DMS53 treated with DMSO at 0.1 percent for 48 hours (cell line): ENCODE results near the gene PRR12.

Source experiments
- DNase-seq: peaks from one replicate; lab custom pipeline; 2025; ENCODE audit not compliant: unreplicated experiment; lab: John Stamatoyannopoulos, UW

Gene PRR12

DNA sequence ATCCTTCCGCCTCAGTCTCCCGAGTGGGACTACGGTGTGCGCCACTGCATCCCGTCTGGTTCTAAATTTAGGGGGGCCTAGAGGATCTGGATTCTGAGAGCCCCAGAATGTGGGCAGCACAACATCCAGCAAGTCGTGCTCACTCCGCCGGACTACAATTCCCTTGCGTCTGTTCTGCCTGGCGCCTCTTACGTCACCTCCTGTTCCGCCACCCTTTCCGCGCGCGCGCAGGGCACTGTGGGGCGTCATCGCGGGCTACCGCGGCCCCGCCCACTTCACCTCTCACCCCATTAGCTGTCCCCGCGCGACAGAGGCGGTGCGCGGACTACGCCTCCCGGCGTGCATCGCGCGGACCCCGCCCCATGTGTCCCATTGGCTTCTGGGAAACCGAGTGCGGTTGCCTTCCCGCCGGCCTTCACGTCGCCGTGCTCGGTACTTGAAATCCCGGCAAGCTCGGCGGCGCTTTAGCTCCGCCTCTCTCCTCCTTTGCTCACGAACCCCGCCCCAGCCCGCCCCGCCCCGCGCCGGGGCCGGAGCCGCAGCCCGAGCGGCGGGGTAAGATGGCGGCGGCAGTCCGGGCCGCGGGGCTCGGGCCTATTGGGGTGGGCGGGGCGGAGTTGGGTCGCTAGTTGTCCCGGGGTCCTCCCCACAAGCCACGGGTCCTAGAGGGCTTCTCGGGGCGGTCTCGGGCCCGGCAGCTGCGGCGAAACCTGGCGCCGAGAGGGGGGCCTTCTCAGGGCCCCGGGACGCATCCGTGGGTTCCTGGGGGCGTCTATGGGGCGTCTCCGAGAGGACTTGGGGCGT lies 50.9 kb downstream of the PRR12 start, which contains the start of gene SCAF1:
Gene SCAF1 (plus strand): TSS at position 522 of the 804 bp plus-strand sequence. CDS start 2,818 bp downstream, outside the sequence.
- peak; percentile 96 for DNase-seq

DNA sequence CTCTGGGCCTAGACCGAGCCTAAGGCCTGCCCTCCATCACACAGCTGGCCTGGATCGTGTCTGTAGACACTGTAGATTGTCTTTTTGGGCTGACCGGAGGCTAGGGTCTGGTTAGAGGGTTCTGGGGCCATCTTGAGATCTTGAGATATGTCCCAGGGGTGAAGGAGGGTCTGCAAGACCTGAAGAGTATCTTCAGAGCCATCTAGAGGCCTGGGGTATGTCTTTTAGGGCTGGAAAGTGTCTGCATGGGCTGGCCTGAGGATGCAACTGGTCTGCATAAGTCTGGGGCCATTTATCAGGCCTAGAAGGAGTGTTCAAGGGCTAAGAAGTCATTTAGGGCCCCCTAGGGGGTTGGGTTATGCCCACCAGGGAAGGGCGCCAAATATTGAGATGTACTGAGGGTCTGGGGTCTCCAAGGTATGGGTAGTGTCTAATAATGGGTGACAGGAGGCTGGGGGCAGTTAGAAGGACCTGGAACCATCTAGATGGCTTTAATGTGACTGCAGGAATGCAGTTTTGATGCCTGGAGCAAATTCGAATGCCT lies 51.6 kb downstream of the PRR12 start:
- no peak for DNase-seq

DNA sequence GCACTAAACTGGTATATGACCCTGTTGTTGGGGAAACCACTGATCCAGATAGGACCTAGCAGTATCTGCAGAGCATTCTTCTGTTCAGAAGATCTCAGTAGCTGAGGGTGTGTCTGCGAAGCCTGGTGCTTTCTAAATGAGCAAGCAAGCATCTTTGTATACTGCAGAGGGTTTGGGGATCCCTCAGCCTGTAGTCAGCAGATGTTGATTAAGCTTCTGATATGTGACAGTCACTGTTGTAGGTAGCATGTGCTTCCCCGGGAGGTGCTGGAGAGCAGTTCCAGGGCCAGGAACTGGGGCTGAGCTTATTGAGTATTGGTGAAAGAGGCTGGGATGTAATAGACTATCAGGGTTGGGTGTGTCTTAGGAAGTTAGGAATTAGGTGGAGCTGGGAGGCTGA lies 52.5 kb downstream of the PRR12 start:
- no peak for DNase-seq

DNA sequence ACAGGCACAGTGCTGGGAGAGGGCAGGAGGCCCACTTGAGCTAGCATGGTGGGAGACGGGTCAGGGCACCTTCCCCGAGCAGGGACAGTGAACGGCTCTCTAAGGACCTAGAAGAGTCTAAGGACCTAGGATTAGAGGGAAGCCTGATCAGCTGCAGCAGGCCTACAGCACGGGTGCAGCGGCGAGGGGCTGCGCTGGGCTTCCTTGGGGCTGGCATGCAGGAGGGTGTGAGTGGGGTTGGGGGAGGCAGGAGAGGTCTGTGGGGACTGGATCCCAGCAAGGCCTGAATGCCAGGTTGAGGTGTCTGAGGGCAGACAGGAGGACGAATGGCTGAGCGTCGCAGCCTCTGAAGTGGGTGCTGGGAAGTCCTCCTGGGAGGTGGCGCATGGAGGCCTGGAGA lies 54.6 kb downstream of the PRR12 start:
- no peak for DNase-seq

DNA sequence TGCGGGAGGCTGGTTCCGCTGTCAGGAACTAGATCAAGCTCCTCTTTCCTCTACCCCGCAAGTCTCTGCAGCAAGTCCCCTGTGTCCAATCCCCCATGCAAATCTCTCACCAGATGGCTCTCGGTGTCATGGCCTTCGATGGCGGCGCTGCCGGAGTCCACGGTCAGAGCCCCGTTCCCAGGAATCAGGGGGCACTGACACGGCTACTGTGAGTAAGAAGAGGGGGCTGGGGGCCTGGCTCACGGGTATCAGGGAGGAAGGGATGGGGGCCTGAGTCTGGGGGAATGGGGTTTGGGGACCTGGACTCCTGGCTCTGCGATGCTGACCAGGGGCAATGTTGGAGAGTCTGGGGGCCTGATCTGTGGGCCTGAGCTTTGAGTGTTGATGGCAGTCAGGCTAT lies 55.0 kb downstream of the PRR12 start:
- no peak for DNase-seq

DNA sequence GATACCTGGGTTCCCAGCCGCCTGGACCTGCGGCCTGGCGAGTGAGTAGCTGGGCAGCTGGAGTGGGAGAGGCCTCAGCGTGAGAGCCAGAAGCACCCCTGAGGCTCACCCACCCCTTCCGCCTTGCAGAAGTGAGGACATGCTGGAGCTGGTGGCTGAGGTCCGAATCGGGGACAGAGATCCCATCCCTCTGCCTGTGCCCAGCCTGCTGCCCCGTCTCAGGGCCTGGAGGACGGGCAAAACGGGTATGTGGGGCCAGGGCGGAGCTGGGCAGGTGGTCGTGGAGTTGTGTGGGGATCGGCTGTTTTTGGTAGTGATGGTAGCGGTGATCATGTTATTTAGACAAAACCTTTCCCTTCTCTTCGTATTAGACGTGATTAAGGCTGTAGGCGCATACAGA lies 55.6 kb downstream of the PRR12 start:
- DNase-seq, result no peak

DNA sequence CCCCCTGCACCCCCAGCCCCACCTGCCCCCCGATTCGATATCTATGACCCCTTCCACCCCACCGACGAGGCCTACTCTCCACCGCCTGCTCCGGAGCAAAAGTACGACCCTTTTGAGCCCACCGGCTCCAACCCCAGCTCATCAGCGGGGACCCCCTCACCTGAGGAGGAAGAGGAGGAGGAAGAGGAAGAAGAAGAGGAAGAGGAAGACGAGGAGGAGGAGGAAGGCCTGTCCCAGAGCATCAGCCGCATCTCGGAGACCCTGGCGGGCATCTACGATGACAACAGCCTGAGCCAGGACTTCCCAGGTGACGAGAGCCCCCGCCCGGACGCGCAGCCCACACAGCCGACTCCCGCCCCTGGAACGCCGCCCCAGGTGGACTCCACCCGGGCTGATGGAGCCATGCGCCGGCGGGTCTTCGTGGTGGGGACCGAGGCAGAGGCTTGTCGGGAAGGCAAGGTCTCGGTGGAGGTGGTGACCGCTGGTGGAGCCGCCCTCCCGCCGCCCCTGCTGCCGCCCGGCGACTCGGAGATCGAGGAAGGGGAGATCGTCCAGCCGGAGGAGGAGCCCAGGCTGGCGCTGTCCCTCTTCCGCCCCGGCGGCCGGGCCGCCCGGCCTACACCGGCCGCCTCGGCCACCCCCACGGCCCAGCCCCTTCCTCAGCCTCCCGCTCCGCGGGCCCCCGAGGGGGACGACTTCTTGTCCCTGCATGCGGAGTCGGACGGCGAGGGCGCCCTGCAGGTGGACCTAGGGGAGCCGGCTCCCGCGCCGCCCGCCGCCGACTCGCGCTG lies 60.2 kb downstream of the PRR12 start:
- DNase-seq, result no peak

DNA sequence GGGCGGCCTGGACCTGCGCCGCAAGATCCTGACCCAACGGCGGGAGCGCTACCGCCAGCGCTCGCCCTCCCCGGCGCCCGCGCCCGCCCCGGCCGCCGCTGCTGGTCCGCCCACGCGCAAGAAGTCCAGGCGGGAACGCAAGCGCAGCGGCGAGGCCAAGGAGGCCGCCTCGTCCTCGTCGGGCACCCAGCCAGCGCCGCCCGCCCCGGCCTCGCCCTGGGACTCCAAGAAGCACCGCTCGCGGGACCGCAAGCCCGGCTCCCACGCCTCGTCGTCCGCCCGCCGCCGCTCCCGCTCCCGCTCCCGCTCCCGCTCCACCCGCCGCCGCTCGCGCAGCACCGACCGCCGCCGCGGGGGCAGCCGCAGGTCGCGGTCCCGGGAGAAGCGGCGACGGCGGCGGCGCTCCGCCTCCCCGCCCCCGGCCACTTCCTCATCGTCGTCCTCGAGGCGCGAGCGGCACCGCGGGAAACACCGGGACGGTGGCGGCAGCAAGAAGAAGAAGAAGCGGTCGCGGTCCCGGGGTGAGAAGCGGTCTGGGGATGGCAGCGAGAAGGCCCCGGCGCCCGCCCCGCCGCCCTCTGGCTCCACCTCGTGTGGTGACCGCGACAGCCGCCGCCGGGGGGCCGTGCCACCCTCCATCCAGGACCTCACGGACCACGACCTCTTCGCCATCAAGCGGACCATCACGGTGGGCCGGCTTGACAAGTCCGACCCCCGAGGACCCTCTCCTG lies 61.0 kb downstream of the PRR12 start:
- DNase-seq, result no peak

DNA sequence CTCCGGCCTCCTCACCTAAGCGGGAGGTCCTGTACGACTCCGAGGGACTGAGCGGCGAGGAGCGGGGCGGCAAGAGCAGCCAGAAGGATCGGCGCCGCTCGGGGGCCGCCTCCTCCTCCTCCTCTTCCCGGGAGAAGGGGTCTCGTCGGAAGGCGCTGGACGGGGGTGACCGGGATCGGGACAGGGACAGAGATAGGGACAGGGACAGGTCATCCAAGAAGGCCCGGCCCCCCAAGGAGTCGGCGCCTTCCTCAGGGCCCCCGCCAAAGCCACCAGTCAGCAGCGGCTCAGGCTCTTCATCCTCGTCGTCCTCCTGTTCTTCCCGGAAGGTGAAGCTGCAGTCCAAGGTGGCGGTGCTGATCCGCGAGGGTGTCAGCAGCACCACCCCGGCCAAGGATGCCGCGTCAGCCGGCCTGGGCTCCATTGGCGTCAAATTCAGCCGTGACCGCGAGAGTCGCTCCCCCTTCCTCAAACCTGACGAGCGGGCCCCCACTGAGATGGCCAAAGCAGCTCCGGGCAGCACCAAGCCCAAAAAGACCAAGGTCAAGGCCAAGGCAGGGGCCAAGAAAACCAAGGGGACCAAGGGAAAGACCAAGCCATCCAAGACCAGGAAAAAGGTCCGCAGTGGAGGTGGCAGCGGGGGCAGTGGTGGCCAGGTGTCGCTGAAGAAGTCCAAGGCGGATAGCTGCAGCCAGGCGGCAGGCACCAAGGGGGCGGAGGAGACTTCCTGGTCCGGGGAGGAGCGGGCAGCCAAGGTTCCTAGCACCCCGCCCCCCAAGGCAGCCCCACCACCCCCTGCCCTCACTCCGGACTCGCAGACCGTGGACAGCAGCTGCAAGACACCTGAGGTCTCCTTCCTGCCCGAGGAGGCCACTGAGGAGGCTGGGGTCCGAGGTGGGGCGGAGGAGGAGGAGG lies 61.8 kb downstream of the PRR12 start:
- DNase-seq, result no peak

DNA sequence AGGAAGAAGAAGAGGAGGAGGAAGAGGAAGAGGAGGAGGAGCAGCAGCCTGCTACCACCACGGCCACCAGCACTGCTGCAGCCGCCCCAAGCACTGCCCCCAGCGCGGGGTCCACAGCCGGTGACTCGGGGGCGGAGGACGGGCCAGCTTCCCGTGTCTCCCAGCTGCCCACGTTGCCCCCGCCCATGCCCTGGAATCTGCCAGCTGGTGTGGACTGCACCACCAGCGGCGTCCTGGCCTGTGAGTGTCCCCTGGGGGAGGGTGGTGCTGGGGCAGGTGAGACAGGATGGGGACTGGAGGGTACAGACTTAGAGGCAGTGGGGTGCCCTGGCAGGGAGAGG lies 62.5 kb downstream of the PRR12 start:
- no peak for DNase-seq

DNA sequence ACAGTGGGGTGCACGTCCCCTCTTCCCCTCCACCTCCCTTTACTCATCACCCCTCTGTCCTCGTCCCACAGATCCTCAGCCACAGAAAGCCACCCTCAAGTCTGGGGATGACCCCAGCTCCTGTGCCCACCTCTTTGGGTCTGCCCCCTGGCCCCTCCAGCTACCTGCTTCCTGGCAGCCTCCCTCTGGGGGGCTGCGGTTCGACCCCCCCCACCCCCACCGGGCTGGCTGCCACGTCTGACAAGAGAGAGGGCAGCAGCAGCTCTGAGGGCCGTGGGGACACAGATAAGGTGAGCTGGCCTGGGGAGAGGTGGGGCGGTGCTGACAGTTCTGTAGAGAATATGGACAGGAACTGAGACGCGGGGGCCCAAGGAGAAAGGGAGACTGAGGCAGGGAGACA lies 63.6 kb downstream of the PRR12 start:
- no peak for DNase-seq

DNA sequence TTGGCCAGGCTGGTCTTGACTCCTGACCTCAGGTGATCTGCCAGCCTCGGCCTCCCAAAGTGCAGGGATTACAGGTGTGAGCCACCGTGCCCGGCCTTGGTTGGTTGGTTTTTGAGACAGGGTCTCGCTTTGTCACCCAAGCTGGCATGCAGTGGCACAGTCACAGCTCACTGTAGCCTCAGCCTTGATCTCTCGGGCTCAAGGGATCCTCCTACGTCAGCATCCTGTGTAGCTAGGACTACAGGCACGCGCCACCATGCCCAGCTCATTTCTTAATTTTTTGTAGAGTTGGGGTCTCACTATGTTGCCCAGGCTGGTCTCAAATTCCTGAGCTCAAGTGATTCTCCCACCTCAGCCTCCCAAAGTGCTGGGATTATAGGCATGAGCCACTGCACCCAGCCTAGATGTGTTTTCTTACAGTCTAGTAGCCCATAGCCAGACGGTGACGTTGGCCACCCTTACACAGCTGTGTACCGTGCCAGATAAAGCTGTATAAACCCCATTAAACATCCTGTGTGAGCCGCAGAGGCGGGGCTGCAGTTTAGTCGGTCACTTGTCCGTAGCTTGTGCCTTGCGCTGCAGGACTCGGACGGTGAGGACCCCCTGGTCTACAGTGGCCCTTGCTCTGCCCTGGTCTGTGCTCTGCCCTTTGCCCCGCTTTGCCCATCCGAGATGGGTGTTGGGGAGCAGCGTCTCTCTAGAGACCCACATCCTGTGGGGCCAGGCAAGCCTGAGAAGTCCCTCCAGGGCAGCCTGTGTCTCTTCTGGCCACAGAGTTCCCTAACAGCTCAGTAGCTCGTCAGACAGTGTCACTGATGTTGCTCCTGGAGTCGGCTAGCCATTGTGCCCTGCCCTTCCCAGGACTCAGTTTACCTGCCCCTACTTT lies 64.8 kb downstream of the PRR12 start:
- DNase-seq, result no peak

DNA sequence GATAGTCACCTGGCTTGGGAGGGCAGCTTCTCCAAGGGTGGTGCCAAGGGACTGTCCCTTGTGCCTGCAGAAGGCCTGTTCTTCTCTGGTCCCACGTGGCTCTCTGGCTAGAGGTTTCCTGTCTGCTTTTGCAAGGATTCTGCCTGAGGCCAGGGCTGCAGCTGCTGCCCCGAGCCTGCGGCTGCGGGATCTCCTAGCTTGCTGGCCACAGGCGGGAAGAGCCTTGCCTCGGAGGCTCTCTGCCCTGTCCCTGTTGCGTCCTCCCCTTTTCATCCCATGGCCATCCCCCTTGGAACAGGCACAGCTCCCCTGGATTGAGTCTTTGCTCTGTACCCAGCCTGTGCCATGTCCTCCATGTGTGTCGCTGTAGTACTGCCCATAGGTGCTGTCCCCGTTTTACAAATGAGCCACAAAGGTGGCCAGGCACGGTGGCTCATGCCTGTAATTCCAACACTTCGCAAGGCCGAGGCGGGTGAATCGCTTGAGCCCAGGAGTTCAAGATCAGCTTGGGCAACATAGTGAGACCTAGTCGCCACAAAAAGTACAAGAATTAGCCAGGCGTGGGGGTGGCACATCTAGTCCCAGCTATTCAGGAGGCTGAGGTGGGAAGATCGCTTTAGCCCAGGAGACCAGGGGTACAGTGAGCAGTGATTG lies 65.6 kb downstream of the PRR12 start:
- no peak for DNase-seq

DNA sequence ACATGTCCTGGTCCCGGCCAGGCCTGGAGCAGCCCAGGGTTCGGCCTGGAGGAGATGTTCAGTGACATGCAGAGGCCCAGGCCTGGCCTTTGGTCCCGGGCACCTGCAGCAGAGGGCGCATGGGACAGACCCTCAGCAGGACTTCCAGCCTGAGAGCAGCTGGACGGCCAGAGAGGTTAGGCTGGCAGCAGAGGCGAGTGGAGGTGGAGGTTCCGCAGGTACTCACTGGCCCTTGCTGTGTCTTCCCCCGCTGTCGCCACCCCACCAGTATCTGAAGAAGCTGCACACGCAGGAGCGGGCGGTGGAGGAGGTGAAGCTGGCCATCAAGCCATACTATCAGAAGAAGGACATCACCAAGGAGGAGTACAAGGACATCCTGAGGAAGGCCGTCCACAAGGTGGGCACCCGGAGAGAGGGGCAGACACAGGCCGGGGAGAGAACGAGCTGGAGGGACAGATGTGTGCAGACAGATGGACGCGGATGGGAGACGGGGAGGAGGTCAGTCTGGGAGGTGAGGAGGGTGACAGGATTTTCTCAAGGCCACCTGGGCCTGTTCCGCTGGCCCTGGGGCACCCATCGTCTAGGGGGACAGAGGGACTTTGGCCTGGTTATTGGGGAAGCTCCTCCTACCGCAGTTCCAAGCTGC lies 66.6 kb downstream of the PRR12 start:
- DNase-seq, result no peak

DNA sequence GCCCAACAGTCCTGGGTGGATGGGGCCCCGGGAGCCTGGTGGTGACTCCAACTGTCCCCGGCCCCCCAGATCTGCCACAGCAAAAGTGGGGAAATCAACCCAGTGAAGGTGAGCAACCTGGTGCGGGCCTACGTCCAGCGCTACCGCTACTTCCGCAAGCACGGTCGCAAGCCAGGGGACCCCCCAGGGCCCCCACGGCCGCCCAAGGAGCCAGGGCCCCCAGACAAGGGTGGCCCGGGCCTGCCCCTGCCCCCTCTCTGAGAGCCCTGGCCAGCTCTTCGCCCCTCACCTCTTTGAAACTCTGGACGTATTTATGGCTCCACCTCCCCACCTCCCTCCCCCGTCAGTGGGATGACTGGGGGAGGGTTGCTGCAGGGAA lies 67.1 kb downstream of the PRR12 start:
- no peak for DNase-seq

DNA sequence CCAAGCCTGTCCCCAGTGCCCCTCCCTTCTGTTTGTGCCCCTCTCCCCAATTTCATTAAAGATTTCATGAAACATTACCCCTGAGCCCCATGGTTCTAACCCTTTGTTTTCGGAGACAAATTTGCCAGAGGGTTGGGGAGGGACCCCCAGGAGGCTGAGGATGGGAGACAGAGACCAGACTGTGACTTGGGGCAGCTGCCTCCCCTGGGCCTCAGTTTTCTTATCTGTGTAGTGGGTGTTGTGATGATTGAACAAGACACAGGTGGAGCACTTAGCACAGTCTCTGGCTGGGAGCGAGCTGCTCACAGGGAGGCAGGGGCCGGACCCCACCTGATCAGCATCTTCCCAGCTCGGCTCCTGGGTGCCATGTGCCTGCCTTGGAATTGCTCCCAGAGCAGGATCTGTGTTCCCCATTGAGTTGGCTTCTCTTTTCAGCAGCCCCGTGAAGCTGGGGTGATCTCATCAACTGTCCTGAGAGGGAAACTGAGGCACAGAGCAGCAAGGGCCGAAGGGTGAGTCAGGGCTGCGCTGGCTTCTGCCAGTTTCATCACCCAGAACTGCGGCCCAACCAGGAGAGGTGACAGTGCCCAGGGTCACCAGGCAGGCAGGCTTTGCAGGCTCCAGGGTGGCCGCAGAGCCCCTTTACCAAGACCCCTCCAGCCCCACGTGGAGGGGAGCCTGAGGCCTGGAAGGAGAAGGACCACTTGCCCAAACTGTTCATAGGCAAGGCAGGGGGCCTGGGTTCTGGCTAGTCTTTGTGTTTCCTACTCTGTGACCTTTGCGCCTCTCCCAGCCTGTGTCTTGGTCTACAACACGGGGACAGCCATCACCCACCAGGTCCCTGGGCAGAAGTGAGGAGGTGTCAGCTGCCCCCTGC lies 67.8 kb downstream of the PRR12 start:
- no peak for DNase-seq

DNA sequence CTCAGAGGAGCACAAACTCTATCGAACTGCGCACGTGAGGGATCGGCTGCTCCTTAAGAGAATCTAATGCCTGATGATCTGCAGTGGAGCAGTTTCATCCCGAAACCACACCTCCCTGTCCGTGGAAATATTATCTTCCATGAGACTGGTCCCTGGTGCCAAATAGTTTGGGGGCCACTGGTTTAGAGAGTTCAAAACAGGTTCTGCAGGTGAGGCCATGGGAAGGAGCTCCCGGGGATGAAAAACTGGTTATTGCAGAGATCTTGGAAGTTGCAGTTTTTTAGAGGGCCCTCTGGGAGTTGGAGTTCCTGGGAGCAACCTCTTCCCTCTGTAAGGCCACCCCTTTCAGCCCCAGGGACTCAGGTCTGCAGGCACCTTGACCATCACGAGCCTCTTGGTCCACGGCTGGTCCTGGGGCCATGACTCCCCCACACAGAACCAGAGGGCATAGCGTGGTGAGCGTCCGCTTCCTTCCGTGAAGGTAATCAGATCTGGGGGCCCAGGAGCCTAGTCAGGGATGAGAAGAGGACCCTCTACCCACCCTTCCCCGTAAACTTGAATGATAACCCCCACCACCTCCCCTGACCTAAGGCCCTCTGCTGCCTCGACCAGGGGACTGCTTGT lies 69.5 kb downstream of the PRR12 start:
- no peak for DNase-seq
